Testis (tissue), 3 donors: Measurements from ENCODE around the gene ABCC9. TPM values are rescaled to one million over a fixed set of nuclear protein-coding genes. Genes with fewer than 3 reads are reported as not detected.

Experiments
- DNase-seq: peaks from one replicate; pipeline ENCODE4 v3.0.0-alpha.2; 2019
- H3K27ac ChIP-seq, 2 donors: fragments of 200-600 bp; sonication (generic); one replicate each; pipeline ENCODE4 v1.5.1; 2019
- H3K27me3 ChIP-seq: fragments of 200-600 bp; sonication (generic); one replicate; pipeline ENCODE4 v1.5.1; 2019
- H3K36me3 ChIP-seq: fragments of 200-600 bp; sonication (generic); one replicate; pipeline ENCODE4 v1.5.1; 2017; ENCODE audit warnings: low read depth; ENCODE audit errors: missing control alignments
- H3K4me1 ChIP-seq: fragments of 200-600 bp; sonication (generic); one replicate; pipeline ENCODE4 v1.5.1; 2019
- H3K4me3 ChIP-seq, 2 donors: fragments of 200-600 bp; sonication (generic); one replicate each; pipeline ENCODE4 v1.5.1; 2017 to 2019
- H3K9me3 ChIP-seq: fragments of 200-600 bp; sonication (generic); one replicate; pipeline ENCODE4 v1.5.1; 2017
- POLR2A ChIP-seq: fragments of 450-650 bp; IDR thresholded peaks from one replicate; pipeline ENCODE4 v1.6.1; 2017; ENCODE audit warnings: antibody characterized with exemption, mild to moderate bottlenecking, moderate library complexity
- WGBS, 2 donors: methylation state at CpG; one replicate each; pipeline ENCODE4 v1.1.5; 2018; 5-methylcytosine and 5-hydroxymethylcytosine counted together
- intact Hi-C: fragments of 100-400 bp; cut with DNase I; formaldehyde crosslinking; loops from one replicate; pipeline ENCODE4 v1.15.1; 2023; ENCODE audit warnings: low total_unique reads
- polyA plus RNA-seq: library from polyadenylated mRNA; stranded (reverse); fragments of 350-450 nt; fragmentation: Illumina TruSeq; extraction: RNeasy Lipid Tissue Mini Kit (QIAGEN cat#74804); gene quantifications from one replicate; pipeline ENCODE4 v1.2.3, GENCODE V29; 2014; ENCODE audit warnings: low read depth, low replicate concordance; ENCODE audit not compliant: insufficient read depth
- total RNA-seq, 2 donors: library from RNA; depleted of rRNA; stranded (reverse); fragments of >200 nt; gene quantifications; one replicate each; pipeline ENCODE4 v1.2.3, GENCODE V29; 2016
- TF ChIP-seq, protein P1 (sequence below), 3 experiments: fragments of 450-650 bp in 2 of 3; fragments of 200-600 bp in 1 of 3; sonication (generic) in 1 of 3; IDR thresholded peaks; one replicate each; pipeline ENCODE4 v1.5.1; 2016 to 2019; ENCODE audit warnings: antibody characterized with exemption in 3 of 3, mild to moderate bottlenecking in 2 of 3, moderate library complexity in 1 of 3

Gene ABCC9
- total and polyA plus RNA-seq, 3 donors from 2014 or later, result 2.1 to 2.7 (median 2.3) TPM

DNA sequence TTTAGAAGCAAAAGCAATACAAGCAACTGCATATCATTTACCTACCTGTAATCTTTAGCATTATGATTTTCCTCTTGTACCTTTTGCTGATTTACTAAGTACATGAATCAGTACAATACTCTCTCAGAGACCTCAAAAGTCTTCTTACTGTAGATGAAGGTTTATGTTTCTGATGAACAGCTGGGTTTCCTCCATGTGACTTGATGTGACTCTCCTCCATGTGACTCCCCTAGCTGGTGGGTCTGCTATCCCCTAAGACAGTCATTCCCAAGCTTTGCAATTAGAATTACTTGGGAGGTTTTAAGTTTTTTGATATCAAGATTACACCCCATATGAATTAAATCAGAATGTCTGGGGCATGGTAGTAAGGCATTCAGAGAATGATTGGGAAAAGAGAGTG, 32.0 kb upstream of the ABCC9 start:
- H3K36me3 ChIP-seq, result no peaks in the 10 kb centered on the region
- no peaks in the 10 kb centered on the region for H3K4me1 ChIP-seq
- H3K9me3 ChIP-seq, result no peaks in the 10 kb centered on the region
- H3K27me3 ChIP-seq, result no peaks in the 10 kb centered on the region
- intact Hi-C loops, result no loop called here
- no peak overlapping the region for H3K4me3 ChIP-seq
- DNase-seq, result no peak
- TF ChIP-seq, protein P1, sequence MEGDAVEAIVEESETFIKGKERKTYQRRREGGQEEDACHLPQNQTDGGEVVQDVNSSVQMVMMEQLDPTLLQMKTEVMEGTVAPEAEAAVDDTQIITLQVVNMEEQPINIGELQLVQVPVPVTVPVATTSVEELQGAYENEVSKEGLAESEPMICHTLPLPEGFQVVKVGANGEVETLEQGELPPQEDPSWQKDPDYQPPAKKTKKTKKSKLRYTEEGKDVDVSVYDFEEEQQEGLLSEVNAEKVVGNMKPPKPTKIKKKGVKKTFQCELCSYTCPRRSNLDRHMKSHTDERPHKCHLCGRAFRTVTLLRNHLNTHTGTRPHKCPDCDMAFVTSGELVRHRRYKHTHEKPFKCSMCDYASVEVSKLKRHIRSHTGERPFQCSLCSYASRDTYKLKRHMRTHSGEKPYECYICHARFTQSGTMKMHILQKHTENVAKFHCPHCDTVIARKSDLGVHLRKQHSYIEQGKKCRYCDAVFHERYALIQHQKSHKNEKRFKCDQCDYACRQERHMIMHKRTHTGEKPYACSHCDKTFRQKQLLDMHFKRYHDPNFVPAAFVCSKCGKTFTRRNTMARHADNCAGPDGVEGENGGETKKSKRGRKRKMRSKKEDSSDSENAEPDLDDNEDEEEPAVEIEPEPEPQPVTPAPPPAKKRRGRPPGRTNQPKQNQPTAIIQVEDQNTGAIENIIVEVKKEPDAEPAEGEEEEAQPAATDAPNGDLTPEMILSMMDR (IDR thresholded peaks at IDR 0.05), result no peak
- TF ChIP-seq POLR2A, result no peak
- no peak overlapping the region for H3K27ac ChIP-seq

- H3K4me3 ChIP-seq, result no peak overlapping the region
- H3K27me3 ChIP-seq, result no peaks in the 10 kb centered on the region
- intact Hi-C loops, result no loop called here
- no peaks in the 10 kb centered on the region for H3K36me3 ChIP-seq
- TF ChIP-seq, protein P1 (IDR thresholded peaks at IDR 0.05), result no peak
- TF ChIP-seq POLR2A, result no peak
- no peak overlapping the region for H3K27ac ChIP-seq
- WGBS, 2 donors, result 84 to 88% methylated on average over 4 of the region's 4 CpGs
- no peaks in the 10 kb centered on the region for H3K9me3 ChIP-seq
- no peaks in the 10 kb centered on the region for H3K4me1 ChIP-seq
- DNase-seq, result no peak
These were observed 30.8 kb upstream of the ABCC9 start for GRCh38 chr12:21972055-21972454.

DNA sequence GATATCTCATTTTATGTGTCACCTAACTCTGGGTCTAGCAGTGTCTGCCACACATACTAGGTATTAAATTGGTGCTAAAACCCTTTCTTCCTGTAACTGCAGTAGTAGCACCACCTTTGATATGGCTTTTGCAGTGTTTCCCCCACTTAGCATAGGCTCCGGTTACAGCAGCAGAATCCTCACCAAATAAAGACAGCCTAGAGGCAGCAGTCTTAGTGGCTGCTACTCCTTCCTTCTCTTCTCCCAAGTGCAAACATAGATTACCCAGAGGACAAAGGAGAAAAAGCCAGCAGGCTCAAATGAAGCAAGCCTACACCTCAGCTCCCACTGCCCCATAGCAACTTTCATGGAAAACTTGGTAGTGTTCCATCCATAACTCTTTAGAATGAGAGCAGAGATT, 30.1 kb upstream of the ABCC9 start:
- Histone ChIP-seq H3K4me1 (no peaks in the 10 kb centered on the region), H3K9me3 (no peaks in the 10 kb centered on the region), H3K27ac (no peak overlapping the region), H3K4me3 (no peak overlapping the region), H3K36me3 (no peaks in the 10 kb centered on the region), H3K27me3 (no peaks in the 10 kb centered on the region)
- TF ChIP-seq, protein P1 (IDR thresholded peaks at IDR 0.05), result no peak
- TF ChIP-seq POLR2A, result no peak
- WGBS, 2 donors, result 27 to 29% methylated on average over 1 of the region's 1 CpG
- DNase-seq, result no peak
- intact Hi-C loops, result no loop called here

DNA sequence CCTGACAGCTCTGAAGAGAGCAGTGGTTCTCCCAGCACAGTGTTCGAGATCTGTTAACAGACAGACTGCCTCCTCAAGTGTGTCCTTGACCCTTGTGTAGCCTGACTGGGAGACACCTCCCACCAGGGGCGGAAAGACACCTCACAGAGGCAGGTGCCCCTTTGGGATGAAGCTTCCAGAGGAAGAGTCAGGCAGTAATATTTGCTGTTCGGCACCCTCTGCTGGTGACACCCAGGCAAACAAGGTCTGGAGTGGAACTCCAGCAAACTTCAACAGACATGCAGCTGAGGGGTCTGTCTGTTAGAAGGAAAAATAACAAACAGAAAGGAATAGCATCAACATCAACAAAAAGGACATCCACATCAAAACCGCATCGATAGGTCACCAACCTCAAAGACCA, 21.6 kb upstream of the ABCC9 start:
- H3K36me3 ChIP-seq, result no peaks in the 10 kb centered on the region
- TF ChIP-seq, protein P1 (IDR thresholded peaks at IDR 0.05), result no peak
- no peak for TF ChIP-seq POLR2A
- DNase-seq, result no peak
- H3K4me3 ChIP-seq, result no peak overlapping the region
- no peaks in the 10 kb centered on the region for H3K9me3 ChIP-seq
- 93 to 95% methylated on average over 2 to 5 of the region's 5 CpGs for WGBS, 2 donors
- intact Hi-C loops, result no loop called here
- no peaks in the 10 kb centered on the region for H3K4me1 ChIP-seq
- H3K27ac ChIP-seq, result no peak overlapping the region
- H3K27me3 ChIP-seq, result no peaks in the 10 kb centered on the region

DNA sequence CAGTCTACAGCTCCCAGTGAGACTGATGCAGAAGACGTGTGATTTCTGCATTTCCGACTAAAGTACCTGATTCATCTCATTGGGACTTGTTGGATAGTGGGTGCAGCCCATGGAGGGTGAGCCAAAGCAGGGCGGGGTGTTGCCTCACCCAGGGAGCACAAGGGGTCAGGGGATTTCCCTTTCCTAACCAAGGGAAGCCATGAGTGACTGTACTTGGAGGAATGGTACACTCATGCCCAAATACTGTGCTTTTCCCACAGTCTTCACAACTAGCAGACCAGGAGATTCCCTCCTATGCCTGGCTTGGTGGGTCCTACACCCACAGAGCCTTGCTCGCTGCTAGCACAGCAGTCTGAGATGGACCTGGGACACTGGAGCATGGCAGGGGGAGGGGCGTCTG, 21.0 kb upstream of the ABCC9 start:
- H3K4me3 ChIP-seq, result no peak overlapping the region
- no peak overlapping the region for H3K27ac ChIP-seq
- no peaks in the 10 kb centered on the region for H3K9me3 ChIP-seq
- H3K4me1 ChIP-seq, result no peaks in the 10 kb centered on the region
- DNase-seq, result no peak
- intact Hi-C loops, result no loop called here
- WGBS, 2 donors, result 88 to 95% methylated on average over 5 of the region's 5 CpGs
- no peaks in the 10 kb centered on the region for H3K27me3 ChIP-seq
- no peaks in the 10 kb centered on the region for H3K36me3 ChIP-seq
- no peak for TF ChIP-seq POLR2A
- TF ChIP-seq, protein P1 (IDR thresholded peaks at IDR 0.05), result no peak
